HEK293 (cell line): Measurements from ENCODE around the gene ARGLU1.

Experiments used
- CTCF ChIA-PET: fragments of 350-600 bp; formaldehyde crosslinking; extraction: SDS; loops from one replicate; lab custom pipeline; 2021; ENCODE audit warnings: antibody characterized with exemption; lab: Yijun Ruan, JAX
- POLR2A ChIA-PET: fragments of 300-600 bp; formaldehyde crosslinking; extraction: SDS; loops from one replicate; lab custom pipeline; 2020; ENCODE audit warnings: antibody characterized with exemption, inconsistent platforms; lab: Yijun Ruan, JAX
- H3K27ac ChIP-seq: fragments of 200-500 bp; sonication (Bioruptor generic); 2 replicates; pipeline ENCODE4 v1.5.1; 2014; ENCODE audit warnings: low read depth, low read length, control low read depth, inconsistent platforms; ENCODE audit errors: extremely low read depth
- H3K36me3 ChIP-seq, 2 experiments: fragments of 200-500 bp in 1 of 2; sonication (Bioruptor generic) in 1 of 2; 1 replicate in 1 of 2; 2 replicates in 1 of 2; pipeline ENCODE4 v1.5.1; 2014 to 2017; ENCODE audit warnings: inconsistent platforms in 2 of 2, low read length in 2 of 2; ENCODE audit not compliant: control insufficient read depth in 2 of 2, insufficient read depth in 1 of 2
- H3K4me1 ChIP-seq: fragments of 200-500 bp; sonication (Bioruptor generic); 2 replicates; pipeline ENCODE4 v1.5.1; 2014; ENCODE audit warnings: mild to moderate bottlenecking, low read length, inconsistent platforms; ENCODE audit not compliant: control insufficient read depth, insufficient read depth
- H3K4me3 ChIP-seq: 2 replicates; pipeline ENCODE4 v1.5.1; 2011; ENCODE audit warnings: low read depth, mild to moderate bottlenecking, control low read depth, low read length, moderate library complexity
- H3K9me3 ChIP-seq: fragments of 200-500 bp; sonication (Bioruptor generic); 2 replicates; pipeline ENCODE4 v1.5.1; 2014; ENCODE audit warnings: low read depth, low read length, inconsistent platforms; ENCODE audit not compliant: control insufficient read depth, insufficient read depth
- BCL11A ChIP-seq: fragments of 450-650 bp; formaldehyde crosslinking; IDR thresholded peaks from 2 replicates; pipeline ENCODE4 v1.5.1; 2016; ENCODE audit warnings: low read depth, missing biosample characterization, missing genetic modification characterization
- SALL2 ChIP-seq: fragments of 450-650 bp; formaldehyde crosslinking; IDR thresholded peaks from 2 replicates; pipeline ENCODE4 v1.5.0; 2017; ENCODE audit warnings: missing biosample characterization, mild to moderate bottlenecking, missing genetic modification characterization, borderline replicate concordance
- SCRT2 ChIP-seq: fragments of 450-650 bp; formaldehyde crosslinking; IDR thresholded peaks from 2 replicates; pipeline ENCODE4 v1.5.1; 2016; ENCODE audit warnings: missing biosample characterization, missing genetic modification characterization
- SP7 ChIP-seq: fragments of 450-650 bp; formaldehyde crosslinking; IDR thresholded peaks from 2 replicates; pipeline ENCODE4 v1.5.1; 2016; ENCODE audit warnings: missing biosample characterization, missing genetic modification characterization
- ZBTB17 ChIP-seq: fragments of 450-650 bp; formaldehyde crosslinking; IDR thresholded peaks from 2 replicates; pipeline ENCODE4 v1.5.1; 2016; ENCODE audit warnings: missing biosample characterization, missing genetic modification characterization
- ZIC2 ChIP-seq: fragments of 450-650 bp; formaldehyde crosslinking; IDR thresholded peaks from 2 replicates; pipeline ENCODE4 v1.5.1; 2016; ENCODE audit warnings: missing biosample characterization, missing genetic modification characterization
- ZNF174 ChIP-seq: fragments of 450-650 bp; formaldehyde crosslinking; IDR thresholded peaks from 2 replicates; pipeline ENCODE4 v1.5.0; 2017; ENCODE audit warnings: missing biosample characterization, mild to moderate bottlenecking, missing genetic modification characterization
- ZNF19 ChIP-seq: fragments of 450-650 bp; formaldehyde crosslinking; IDR thresholded peaks from 2 replicates; pipeline ENCODE4; 2016; ENCODE audit warnings: missing biosample characterization, missing genetic modification characterization, low read depth
- ZNF223 ChIP-seq: fragments of 450-650 bp; formaldehyde crosslinking; IDR thresholded peaks from 2 replicates; pipeline ENCODE4 v1.5.1; 2016; ENCODE audit warnings: missing biosample characterization, missing genetic modification characterization
- ZNF335 ChIP-seq: fragments of 450-650 bp; formaldehyde crosslinking; conservative IDR thresholded peaks from 2 replicates; pipeline ENCODE4 v1.5.1; 2016; ENCODE audit warnings: missing biosample characterization, missing genetic modification characterization
- ZNF354C ChIP-seq: fragments of 450-650 bp; formaldehyde crosslinking; IDR thresholded peaks from 2 replicates; pipeline ENCODE4 v1.5.1; 2016; ENCODE audit warnings: missing biosample characterization, missing genetic modification characterization, low read depth, borderline replicate concordance
- ZNF530 ChIP-seq: fragments of 450-650 bp; formaldehyde crosslinking; IDR thresholded peaks from 2 replicates; pipeline ENCODE4 v1.5.1; 2016; ENCODE audit warnings: low read depth, missing biosample characterization, missing genetic modification characterization
- ZNF544 ChIP-seq: fragments of 450-650 bp; formaldehyde crosslinking; IDR thresholded peaks from 2 replicates; pipeline ENCODE4 v1.5.0; 2017; ENCODE audit warnings: missing biosample characterization, missing genetic modification characterization
- ZNF549 ChIP-seq: fragments of 450-650 bp; IDR thresholded peaks from 2 replicates; pipeline ENCODE4 v1.5.1; 2018; ENCODE audit warnings: missing biosample characterization, missing genetic modification characterization, mild to moderate bottlenecking, inconsistent platforms, moderate library complexity
- ZNF623 ChIP-seq: fragments of 450-650 bp; formaldehyde crosslinking; IDR thresholded peaks from 2 replicates; pipeline ENCODE4 v1.5.1; 2016; ENCODE audit warnings: missing biosample characterization, missing genetic modification characterization
- ZNF629 ChIP-seq: fragments of 450-650 bp; formaldehyde crosslinking; IDR thresholded peaks from 2 replicates; pipeline ENCODE4 v1.5.1; 2017; ENCODE audit warnings: missing biosample characterization, missing genetic modification characterization
- ZNF777 ChIP-seq: fragments of 450-650 bp; formaldehyde crosslinking; IDR thresholded peaks from 2 replicates; pipeline ENCODE4 v1.5.1; 2017; ENCODE audit warnings: missing biosample characterization, missing genetic modification characterization, borderline replicate concordance
- ZNF792 ChIP-seq: fragments of 450-650 bp; formaldehyde crosslinking; IDR thresholded peaks from 2 replicates; pipeline ENCODE4 v1.5.1; 2016; ENCODE audit warnings: missing biosample characterization, missing genetic modification characterization
- TF ChIP-seq, protein P1 (sequence below): fragments of 450-650 bp; formaldehyde crosslinking; IDR thresholded peaks from 2 replicates; pipeline ENCODE4 v1.5.1; 2016; ENCODE audit warnings: missing biosample characterization, missing genetic modification characterization
- TF ChIP-seq, protein P2 (sequence below): fragments of 450-650 bp; IDR thresholded peaks from 2 replicates; pipeline ENCODE4 v1.5.1; 2018; ENCODE audit warnings: missing biosample characterization, mild to moderate bottlenecking, missing genetic modification characterization
- TF ChIP-seq, protein P3 (sequence below): IDR thresholded peaks from 2 replicates; pipeline ENCODE4 v1.6.1; 2011; ENCODE audit warnings: mild to moderate bottlenecking, low read depth, low read length, borderline replicate concordance
- TF ChIP-seq, protein P4 (sequence below): fragments of 450-650 bp; formaldehyde crosslinking; IDR thresholded peaks from 2 replicates; pipeline ENCODE4 v1.5.1; 2016; ENCODE audit warnings: missing biosample characterization, missing genetic modification characterization
- TF ChIP-seq, protein P5 (sequence below): fragments of 450-650 bp; formaldehyde crosslinking; IDR thresholded peaks from 2 replicates; pipeline ENCODE4 v1.5.1; 2016; ENCODE audit warnings: missing biosample characterization, missing genetic modification characterization

ARGLU1 gene

DNA sequence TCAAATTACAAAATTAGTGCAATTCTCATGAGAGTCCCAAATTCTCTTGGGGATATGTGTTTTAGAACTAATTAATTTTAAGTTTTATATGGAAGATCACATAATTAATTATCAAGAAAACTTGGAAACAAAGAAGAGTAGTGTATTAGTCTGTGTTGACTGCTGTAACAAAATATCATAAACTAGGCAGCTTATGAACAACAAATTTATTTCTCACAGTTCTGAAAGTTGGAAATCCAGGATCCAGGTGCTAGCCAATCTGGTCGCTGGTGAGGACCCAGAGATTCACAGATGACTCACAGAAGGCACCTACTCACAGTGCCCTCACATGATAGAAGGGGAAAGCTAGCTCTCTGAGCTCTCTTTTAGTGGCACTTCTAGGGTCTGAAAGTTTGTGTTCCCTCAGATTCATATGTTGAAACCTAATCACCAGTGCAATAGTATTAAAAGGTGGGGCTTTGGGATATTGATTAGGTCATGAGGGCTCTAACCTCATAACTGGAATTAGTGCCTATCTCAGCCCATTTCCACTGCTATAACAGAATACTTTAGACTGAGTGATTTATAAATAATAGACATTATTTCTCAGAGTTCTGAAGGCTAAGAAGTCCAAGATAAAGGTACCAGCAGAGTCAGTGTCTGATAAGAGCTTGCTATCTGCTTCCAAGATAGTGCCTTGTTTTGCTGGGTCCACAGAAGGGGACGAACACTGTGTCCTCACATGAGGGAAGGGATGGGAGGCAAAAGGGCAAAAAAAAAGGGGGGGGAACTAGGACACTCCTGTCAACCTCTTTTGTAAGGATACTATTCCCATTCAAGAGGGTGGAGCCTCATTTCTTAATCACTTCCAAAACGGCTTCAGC lies 1.5 kb upstream of the ARGLU1 start:
- Histone ChIP-seq H3K36me3 (no peaks in the 10 kb centered on the region), H3K9me3 (no peaks in the 10 kb centered on the region), H3K27ac (no peak overlapping the region), H3K4me3 (no peak overlapping the region), H3K4me1 (peaks cover 7% of the 10 kb centered on the region)
- ChIA-PET POLR2A (no interaction called here), CTCF (interaction anchor here (0.6 to 0.7 kb wide), 2 partner anchors 51 to 1367 kb away, joined by 3 read pairs; no protein-coding TSS in a partner anchor)
- TF ChIP-seq ZNF223 (tag by site-specific recombination) (no peak), BCL11A (tag by site-specific recombination) (no peak), ZNF19 (tag by site-specific recombination) (no peak), ZNF629 (tag by site-specific recombination) (no peak), ZNF530 (tag by site-specific recombination) (no peak), ZIC2 (tag by site-specific recombination) (no peak), ZNF354C (tag by site-specific recombination) (no peak), ZNF792 (tag by site-specific recombination) (no peak), ZNF544 (tag by site-specific recombination) (no peak), SALL2 (tag by site-specific recombination) (no peak), ZNF174 (tag by site-specific recombination) (no peak)
- TF ChIP-seq, protein P1, sequence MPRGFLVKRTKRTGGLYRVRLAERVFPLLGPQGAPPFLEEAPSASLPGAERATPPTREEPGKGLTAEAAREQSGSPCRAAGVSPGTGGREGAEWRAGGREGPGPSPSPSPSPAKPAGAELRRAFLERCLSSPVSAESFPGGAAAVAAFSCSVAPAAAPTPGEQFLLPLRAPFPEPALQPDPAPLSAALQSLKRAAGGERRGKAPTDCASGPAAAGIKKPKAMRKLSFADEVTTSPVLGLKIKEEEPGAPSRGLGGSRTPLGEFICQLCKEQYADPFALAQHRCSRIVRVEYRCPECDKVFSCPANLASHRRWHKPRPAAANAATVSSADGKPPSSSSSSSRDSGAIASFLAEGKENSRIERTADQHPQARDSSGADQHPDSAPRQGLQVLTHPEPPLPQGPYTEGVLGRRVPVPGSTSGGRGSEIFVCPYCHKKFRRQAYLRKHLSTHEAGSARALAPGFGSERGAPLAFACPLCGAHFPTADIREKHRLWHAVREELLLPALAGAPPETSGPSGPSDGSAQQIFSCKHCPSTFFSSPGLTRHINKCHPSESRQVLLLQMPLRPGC = no peak
- TF ChIP-seq, protein P2, sequence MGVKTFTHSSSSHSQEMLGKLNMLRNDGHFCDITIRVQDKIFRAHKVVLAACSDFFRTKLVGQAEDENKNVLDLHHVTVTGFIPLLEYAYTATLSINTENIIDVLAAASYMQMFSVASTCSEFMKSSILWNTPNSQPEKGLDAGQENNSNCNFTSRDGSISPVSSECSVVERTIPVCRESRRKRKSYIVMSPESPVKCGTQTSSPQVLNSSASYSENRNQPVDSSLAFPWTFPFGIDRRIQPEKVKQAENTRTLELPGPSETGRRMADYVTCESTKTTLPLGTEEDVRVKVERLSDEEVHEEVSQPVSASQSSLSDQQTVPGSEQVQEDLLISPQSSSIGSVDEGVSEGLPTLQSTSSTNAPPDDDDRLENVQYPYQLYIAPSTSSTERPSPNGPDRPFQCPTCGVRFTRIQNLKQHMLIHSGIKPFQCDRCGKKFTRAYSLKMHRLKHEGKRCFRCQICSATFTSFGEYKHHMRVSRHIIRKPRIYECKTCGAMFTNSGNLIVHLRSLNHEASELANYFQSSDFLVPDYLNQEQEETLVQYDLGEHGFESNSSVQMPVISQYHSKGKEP (tag by site-specific recombination) = no peak
- TF ChIP-seq, protein P3, sequence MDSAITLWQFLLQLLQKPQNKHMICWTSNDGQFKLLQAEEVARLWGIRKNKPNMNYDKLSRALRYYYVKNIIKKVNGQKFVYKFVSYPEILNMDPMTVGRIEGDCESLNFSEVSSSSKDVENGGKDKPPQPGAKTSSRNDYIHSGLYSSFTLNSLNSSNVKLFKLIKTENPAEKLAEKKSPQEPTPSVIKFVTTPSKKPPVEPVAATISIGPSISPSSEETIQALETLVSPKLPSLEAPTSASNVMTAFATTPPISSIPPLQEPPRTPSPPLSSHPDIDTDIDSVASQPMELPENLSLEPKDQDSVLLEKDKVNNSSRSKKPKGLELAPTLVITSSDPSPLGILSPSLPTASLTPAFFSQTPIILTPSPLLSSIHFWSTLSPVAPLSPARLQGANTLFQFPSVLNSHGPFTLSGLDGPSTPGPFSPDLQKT = no peak
- TF ChIP-seq, protein P4, sequence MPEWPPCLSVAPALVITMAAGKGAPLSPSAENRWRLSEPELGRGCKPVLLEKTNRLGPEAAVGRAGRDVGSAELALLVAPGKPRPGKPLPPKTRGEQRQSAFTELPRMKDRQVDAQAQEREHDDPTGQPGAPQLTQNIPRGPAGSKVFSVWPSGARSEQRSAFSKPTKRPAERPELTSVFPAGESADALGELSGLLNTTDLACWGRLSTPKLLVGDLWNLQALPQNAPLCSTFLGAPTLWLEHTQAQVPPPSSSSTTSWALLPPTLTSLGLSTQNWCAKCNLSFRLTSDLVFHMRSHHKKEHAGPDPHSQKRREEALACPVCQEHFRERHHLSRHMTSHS = no peak

DNA sequence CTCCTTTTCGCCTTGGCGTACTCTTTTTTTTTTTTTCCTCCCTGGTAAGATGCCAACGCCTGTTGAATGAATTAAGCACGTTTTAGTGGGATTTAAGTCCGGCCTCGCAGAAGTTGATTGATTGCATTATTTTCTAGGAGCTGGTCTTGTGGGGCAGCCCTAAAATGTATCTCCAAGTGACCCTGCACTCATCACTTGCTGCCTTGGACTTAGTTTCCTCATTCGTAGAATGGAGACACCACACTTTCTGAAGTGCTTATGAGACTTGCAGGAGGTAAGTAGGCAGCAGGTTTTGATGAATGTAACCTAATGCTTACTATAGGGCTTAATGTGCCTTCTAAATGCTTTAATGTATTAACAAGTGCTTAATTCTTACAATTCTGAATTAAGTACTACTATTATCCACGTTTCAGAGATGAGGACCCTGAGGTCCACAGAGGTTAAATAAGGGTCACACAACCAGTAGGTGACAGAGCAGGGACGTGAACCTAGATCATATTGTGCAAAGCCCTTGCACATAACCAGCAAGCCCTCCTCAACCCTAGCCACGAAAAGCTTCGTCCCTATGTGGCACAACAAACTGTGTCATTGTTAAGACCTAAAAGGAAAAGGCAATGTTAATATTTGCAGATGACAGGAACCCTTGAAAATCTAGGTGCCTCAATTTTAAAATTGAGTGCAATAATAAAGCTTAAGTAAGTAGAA lies 514 bp upstream of the ARGLU1 start:
- CTCF ChIA-PET = interaction anchor here (0.7 kb wide), 1 partner anchor 30 kb away, joined by 3 read pairs; no protein-coding TSS in a partner anchor
- Histone ChIP-seq H3K36me3 (no peaks in the 10 kb centered on the region), H3K4me1 (peaks cover 11% of the 10 kb centered on the region), H3K4me3 (peak overlapping the region; percentile 98), H3K9me3 (no peaks in the 10 kb centered on the region), H3K27ac (no peak overlapping the region; the same call in 1 of the 2 replicates)
- POLR2A ChIA-PET = interaction anchor here (0.7 to 1.9 kb wide), 6 partner anchors 32 to 96 kb away, joined by 4 to 9 read pairs (median 5); partner anchors contain the start of gene EFNB2
- TF ChIP-seq ZNF335 (tag by site-specific recombination) = peak; percentile 89
- peak; percentile 80 for TF ChIP-seq SCRT2 (tag by site-specific recombination)
- TF ChIP-seq, protein P5, sequence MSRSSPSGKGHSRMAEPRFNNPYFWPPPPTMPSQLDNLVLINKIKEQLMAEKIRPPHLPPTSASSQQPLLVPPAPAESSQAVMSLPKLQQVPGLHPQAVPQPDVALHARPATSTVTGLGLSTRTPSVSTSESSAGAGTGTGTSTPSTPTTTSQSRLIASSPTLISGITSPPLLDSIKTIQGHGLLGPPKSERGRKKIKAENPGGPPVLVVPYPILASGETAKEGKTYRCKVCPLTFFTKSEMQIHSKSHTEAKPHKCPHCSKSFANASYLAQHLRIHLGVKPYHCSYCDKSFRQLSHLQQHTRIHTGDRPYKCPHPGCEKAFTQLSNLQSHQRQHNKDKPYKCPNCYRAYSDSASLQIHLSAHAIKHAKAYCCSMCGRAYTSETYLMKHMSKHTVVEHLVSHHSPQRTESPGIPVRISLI (tag by site-specific recombination) = peak; percentile 82
- no peak for TF ChIP-seq ZNF549
- TF ChIP-seq SP7 (tag by site-specific recombination) = no peak
- TF ChIP-seq ZBTB17 (tag by site-specific recombination) = peak; percentile 3; the same call in 1 of the 2 replicates
- TF ChIP-seq ZNF623 (tag by site-specific recombination) = no peak
- TF ChIP-seq ZNF777 (tag by site-specific recombination) = no peak
